GM10266 (cell line): ENCODE measurements around the gene WASF3.

Source experiments
- DNase-seq: peaks from one replicate; pipeline ENCODE4 v3.0.0; 2012; ENCODE audit errors: extremely low spot score
- CTCF ChIP-seq: IDR thresholded peaks from 2 replicates; pipeline ENCODE4 v1.5.1; 2012; ENCODE audit warnings: mild to moderate bottlenecking, low read depth; ENCODE audit not compliant: control insufficient read depth, insufficient read depth; ENCODE audit errors: missing control alignments

Gene WASF3

GRCh38 chr13:26589226-26589625 is 31.7 kb downstream of the WASF3 start:
- no peak for TF ChIP-seq CTCF
- no peak for DNase-seq

- DNase-seq: no peak
- no peak for TF ChIP-seq CTCF
Observed at GRCh38 chr13:26589754-26590153, 32.3 kb downstream of the WASF3 start.

- no peak for DNase-seq
- TF ChIP-seq CTCF: no peak
Observed at GRCh38 chr13:26590379-26590778, 32.9 kb downstream of the WASF3 start.

- TF ChIP-seq CTCF: no peak
Observed at GRCh38 chr13:26590951-26591350, 33.5 kb downstream of the WASF3 start.

GRCh38 chr13:26591672-26592071 is 34.2 kb downstream of the WASF3 start:
- TF ChIP-seq CTCF: no peak
- no peak for DNase-seq

More at GRCh38 chr13:26590951-26591350, 33.5 kb downstream of the WASF3 start:
- no peak for DNase-seq

- no peak for DNase-seq
- TF ChIP-seq CTCF: no peak
Observed at GRCh38 chr13:26593661-26594060, 36.2 kb downstream of the WASF3 start.

- DNase-seq: no peak
- TF ChIP-seq CTCF: no peak
Observed at GRCh38 chr13:26594363-26594762, 36.9 kb downstream of the WASF3 start.
